GM23338 (cell line): ENCODE data around the gene FLNC. TPM values are rescaled to one million over a fixed set of nuclear protein-coding genes. Genes with fewer than 3 reads are reported as not detected.

Experiments
- ATAC-seq: fragments of 200-7000 bp; cut with Tn5 transposase; 3 replicates; pipeline ENCODE4 v1.9.1; 2020
- DNase-seq: peaks from one replicate; pipeline ENCODE4 v3.0.0-alpha.2; 2015; ENCODE audit warnings: low spot score
- H2AFZ ChIP-seq: fragments of 200-600 bp; sonication (generic); 2 replicates; pipeline ENCODE4 v1.8.0; 2016; ENCODE audit warnings: antibody characterized with exemption, mild to moderate bottlenecking, moderate library complexity
- H3F3A ChIP-seq: fragments of 200-600 bp; sonication (generic); replicated peaks from 2 replicates; pipeline ENCODE4 v1.8.0; 2017; ENCODE audit warnings: antibody characterized with exemption, mixed run types, low read depth
- H3K27ac ChIP-seq: fragments of 200-600 bp; sonication (generic); 2 replicates; pipeline ENCODE4 v1.6.1; 2016; ENCODE audit warnings: low read depth
- H3K27me3 ChIP-seq: fragments of 200-600 bp; sonication (generic); 2 replicates; pipeline ENCODE4 v1.8.0; 2016; ENCODE audit warnings: mild to moderate bottlenecking, mixed run types, moderate library complexity; ENCODE audit not compliant: insufficient read depth
- H3K36me3 ChIP-seq: fragments of 200-600 bp; sonication (generic); 2 replicates; pipeline ENCODE4 v1.8.0; 2016; ENCODE audit warnings: mild to moderate bottlenecking; ENCODE audit not compliant: insufficient read depth
- H3K4me1 ChIP-seq: fragments of 200-600 bp; sonication (generic); 2 replicates; pipeline ENCODE4 v1.8.0; 2016; ENCODE audit warnings: mild to moderate bottlenecking, moderate library complexity; ENCODE audit not compliant: insufficient read depth
- H3K4me2 ChIP-seq: fragments of 200-600 bp; sonication (generic); 2 replicates; pipeline ENCODE4 v1.7.1; 2017; ENCODE audit warnings: mixed run types
- H3K4me3 ChIP-seq: fragments of 200-600 bp; sonication (generic); 2 replicates; pipeline ENCODE4 v1.6.1; 2016; ENCODE audit warnings: mixed run types
- H3K79me2 ChIP-seq: fragments of 200-600 bp; sonication (generic); replicated peaks from 2 replicates; pipeline ENCODE4 v1.8.0; 2017; ENCODE audit warnings: mild to moderate bottlenecking; ENCODE audit not compliant: insufficient read depth
- H3K9me2 ChIP-seq: fragments of 200-600 bp; sonication (generic); 2 replicates; pipeline ENCODE4 v1.8.0; 2017; ENCODE audit not compliant: insufficient read depth
- H4K20me1 ChIP-seq: fragments of 200-600 bp; sonication (generic); replicated peaks from 2 replicates; pipeline ENCODE4 v1.8.0; 2017; ENCODE audit warnings: mild to moderate bottlenecking; ENCODE audit not compliant: insufficient read depth
- H3K27ac Mint-ChIP-seq: 2 replicates; pipeline ENCODE4 v1.8.0; 2020; ENCODE audit warnings: inconsistent platforms, mild to moderate bottlenecking, moderate library complexity, mixed read lengths
- H3K27me3 Mint-ChIP-seq: 3 replicates; pipeline ENCODE4 v1.8.0; 2022; ENCODE audit warnings: low read depth, mild to moderate bottlenecking, moderate library complexity, mixed read lengths, inconsistent platforms; ENCODE audit not compliant: insufficient read depth, poor library complexity
- H3K36me3 Mint-ChIP-seq: 3 replicates; pipeline ENCODE4 v1.8.0; 2021; ENCODE audit warnings: low read depth, mild to moderate bottlenecking, inconsistent platforms, moderate library complexity, mixed read lengths
- H3K4me1 Mint-ChIP-seq: 3 replicates; pipeline ENCODE4 v1.8.0; 2020; ENCODE audit warnings: mild to moderate bottlenecking, inconsistent platforms, mixed read lengths
- H3K4me3 Mint-ChIP-seq: 3 replicates; pipeline ENCODE4 v1.8.0; 2021; ENCODE audit warnings: moderate library complexity, mild to moderate bottlenecking, inconsistent platforms, mixed read lengths
- H3K9me3 Mint-ChIP-seq: 3 replicates; pipeline ENCODE4 v1.8.0; 2020; ENCODE audit warnings: moderate library complexity, mild to moderate bottlenecking, inconsistent platforms, mixed read lengths
- CREB1 ChIP-seq: fragments of 250-450 bp; sonication (Bioruptor Pico); IDR thresholded peaks from 2 replicates; pipeline ENCODE4 v1.5.0; 2020; ENCODE audit warnings: low read depth, mild to moderate bottlenecking, moderate library complexity
- EZH2phosphoT487 ChIP-seq: fragments of 200-600 bp; sonication (generic); IDR thresholded peaks from one replicate; pipeline ENCODE4 v1.8.1; 2018; ENCODE audit warnings: antibody characterized with exemption; ENCODE audit not compliant: unreplicated experiment
- JUNB ChIP-seq: IDR thresholded peaks from one replicate; pipeline ENCODE4 v1.6.1; 2016; ENCODE audit warnings: antibody characterized with exemption; ENCODE audit not compliant: unreplicated experiment
- NANOG ChIP-seq: IDR thresholded peaks from 2 replicates; pipeline ENCODE4 v1.6.1; 2016; ENCODE audit warnings: antibody characterized with exemption, borderline replicate concordance
- POLR2AphosphoS5 ChIP-seq: IDR thresholded peaks from 2 replicates; pipeline ENCODE4 v1.6.1; 2016; ENCODE audit warnings: antibody characterized with exemption, low read depth
- STAT1 ChIP-seq: IDR thresholded peaks from one replicate; pipeline ENCODE4 v1.6.1; 2016; ENCODE audit warnings: antibody characterized with exemption; ENCODE audit not compliant: unreplicated experiment
- ZNF114 ChIP-seq: fragments of 250-450 bp; sonication (Bioruptor Pico); IDR thresholded peaks from 2 replicates; pipeline ENCODE4 v1.5.0; 2020; ENCODE audit warnings: mild to moderate bottlenecking, moderate library complexity
- ZNF331 ChIP-seq: fragments of 250-450 bp; sonication (Bioruptor Pico); IDR thresholded peaks from 2 replicates; pipeline ENCODE4 v1.5.0; 2020; ENCODE audit warnings: low read depth, mild to moderate bottlenecking, moderate library complexity
- polyA plus RNA-seq: library from polyadenylated mRNA; unstranded; fragments of >200 nt; fragmentation: Nextera tagmentation; extraction: Ambion mirVana; gene quantifications from 2 replicates; pipeline ENCODE4 v1.2.1, GENCODE V29; 2016
- total RNA-seq: library from RNA; depleted of rRNA; stranded (reverse); fragments of >200 nt; shearing (Covaris generic); gene quantifications from 2 replicates; pipeline ENCODE4 v1.2.3, GENCODE V29; 2014
- TF ChIP-seq, protein P1 (sequence below), 2 experiments: fragments of 200-600 bp in 1 of 2; sonication (generic) in 1 of 2; conservative IDR thresholded peaks; 2 replicates each; pipeline versions ENCODE4 v1.5.1 to v1.6.1; 2016 to 2017; ENCODE audit warnings: antibody characterized with exemption in 2 of 2, low read depth in 2 of 2, mild to moderate bottlenecking in 2 of 2, moderate library complexity in 1 of 2
- TF ChIP-seq, protein P2 (sequence below): IDR thresholded peaks from one replicate; pipeline ENCODE4 v1.6.1; 2018; ENCODE audit warnings: antibody characterized with exemption; ENCODE audit not compliant: unreplicated experiment
- TF ChIP-seq, protein P3 (sequence below): fragments of 250-450 bp; sonication (Bioruptor Pico); IDR thresholded peaks from 2 replicates; pipeline ENCODE4 v1.5.0; 2020; ENCODE audit warnings: mild to moderate bottlenecking, moderate library complexity

The FLNC gene
- total and polyA plus RNA-seq, 2 experiments from 2014 or later: 0.65 to 11.8 TPM

DNA sequence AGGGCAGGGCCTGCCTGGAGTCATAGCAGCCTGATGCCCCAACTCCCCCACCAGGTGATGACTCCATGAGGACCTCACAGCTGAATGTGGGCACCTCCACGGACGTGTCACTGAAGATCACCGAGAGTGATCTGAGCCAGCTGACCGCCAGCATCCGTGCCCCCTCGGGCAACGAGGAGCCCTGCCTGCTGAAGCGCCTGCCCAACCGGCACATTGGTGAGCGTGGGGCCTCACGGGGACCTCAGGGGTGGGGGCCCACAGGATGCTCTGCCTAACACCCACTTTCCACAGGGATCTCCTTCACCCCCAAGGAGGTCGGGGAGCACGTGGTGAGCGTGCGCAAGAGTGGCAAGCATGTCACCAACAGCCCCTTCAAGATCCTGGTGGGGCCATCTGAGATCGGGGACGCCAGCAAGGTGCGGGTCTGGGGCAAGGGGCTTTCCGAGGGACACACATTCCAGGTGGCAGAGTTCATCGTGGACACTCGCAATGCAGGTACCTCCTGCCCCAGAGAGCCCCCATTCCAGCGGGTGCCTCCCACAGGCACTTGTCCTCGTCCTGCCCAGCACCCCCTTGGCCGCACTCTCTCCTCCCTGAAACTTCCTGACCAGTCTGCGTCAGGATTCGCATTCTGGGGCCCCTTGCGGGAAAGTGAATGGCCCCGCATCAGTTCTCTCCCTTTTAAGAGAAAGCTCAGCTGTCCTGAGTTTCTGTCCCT is 22.5 kb downstream of the FLNC start (continued):
- TF ChIP-seq, protein P1, sequence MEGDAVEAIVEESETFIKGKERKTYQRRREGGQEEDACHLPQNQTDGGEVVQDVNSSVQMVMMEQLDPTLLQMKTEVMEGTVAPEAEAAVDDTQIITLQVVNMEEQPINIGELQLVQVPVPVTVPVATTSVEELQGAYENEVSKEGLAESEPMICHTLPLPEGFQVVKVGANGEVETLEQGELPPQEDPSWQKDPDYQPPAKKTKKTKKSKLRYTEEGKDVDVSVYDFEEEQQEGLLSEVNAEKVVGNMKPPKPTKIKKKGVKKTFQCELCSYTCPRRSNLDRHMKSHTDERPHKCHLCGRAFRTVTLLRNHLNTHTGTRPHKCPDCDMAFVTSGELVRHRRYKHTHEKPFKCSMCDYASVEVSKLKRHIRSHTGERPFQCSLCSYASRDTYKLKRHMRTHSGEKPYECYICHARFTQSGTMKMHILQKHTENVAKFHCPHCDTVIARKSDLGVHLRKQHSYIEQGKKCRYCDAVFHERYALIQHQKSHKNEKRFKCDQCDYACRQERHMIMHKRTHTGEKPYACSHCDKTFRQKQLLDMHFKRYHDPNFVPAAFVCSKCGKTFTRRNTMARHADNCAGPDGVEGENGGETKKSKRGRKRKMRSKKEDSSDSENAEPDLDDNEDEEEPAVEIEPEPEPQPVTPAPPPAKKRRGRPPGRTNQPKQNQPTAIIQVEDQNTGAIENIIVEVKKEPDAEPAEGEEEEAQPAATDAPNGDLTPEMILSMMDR (conservative IDR thresholded peaks at IDR 0.05; ENCODE audit: low read depth in 2 of 2): no peak
- no peak for TF ChIP-seq STAT1
- no peak for TF ChIP-seq JUNB
- TF ChIP-seq, protein P2, sequence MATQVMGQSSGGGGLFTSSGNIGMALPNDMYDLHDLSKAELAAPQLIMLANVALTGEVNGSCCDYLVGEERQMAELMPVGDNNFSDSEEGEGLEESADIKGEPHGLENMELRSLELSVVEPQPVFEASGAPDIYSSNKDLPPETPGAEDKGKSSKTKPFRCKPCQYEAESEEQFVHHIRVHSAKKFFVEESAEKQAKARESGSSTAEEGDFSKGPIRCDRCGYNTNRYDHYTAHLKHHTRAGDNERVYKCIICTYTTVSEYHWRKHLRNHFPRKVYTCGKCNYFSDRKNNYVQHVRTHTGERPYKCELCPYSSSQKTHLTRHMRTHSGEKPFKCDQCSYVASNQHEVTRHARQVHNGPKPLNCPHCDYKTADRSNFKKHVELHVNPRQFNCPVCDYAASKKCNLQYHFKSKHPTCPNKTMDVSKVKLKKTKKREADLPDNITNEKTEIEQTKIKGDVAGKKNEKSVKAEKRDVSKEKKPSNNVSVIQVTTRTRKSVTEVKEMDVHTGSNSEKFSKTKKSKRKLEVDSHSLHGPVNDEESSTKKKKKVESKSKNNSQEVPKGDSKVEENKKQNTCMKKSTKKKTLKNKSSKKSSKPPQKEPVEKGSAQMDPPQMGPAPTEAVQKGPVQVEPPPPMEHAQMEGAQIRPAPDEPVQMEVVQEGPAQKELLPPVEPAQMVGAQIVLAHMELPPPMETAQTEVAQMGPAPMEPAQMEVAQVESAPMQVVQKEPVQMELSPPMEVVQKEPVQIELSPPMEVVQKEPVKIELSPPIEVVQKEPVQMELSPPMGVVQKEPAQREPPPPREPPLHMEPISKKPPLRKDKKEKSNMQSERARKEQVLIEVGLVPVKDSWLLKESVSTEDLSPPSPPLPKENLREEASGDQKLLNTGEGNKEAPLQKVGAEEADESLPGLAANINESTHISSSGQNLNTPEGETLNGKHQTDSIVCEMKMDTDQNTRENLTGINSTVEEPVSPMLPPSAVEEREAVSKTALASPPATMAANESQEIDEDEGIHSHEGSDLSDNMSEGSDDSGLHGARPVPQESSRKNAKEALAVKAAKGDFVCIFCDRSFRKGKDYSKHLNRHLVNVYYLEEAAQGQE: no peak
- TF ChIP-seq ZNF331 (CRISPR knock-in tag): no peak

DNA sequence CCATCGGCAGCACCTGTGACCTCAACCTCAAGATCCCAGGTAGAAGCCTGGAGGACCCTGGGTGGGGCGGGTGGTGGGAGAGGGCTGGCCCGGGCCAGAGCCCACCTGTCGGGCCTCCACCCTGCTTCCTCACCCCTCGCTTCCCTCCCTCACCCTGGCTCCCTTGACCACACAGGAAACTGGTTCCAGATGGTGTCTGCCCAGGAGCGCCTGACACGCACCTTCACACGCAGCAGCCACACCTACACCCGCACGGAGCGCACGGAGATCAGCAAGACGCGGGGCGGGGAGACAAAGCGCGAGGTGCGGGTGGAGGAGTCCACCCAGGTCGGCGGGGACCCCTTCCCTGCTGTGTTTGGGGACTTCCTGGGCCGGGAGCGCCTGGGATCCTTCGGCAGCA is 23.6 kb downstream of the FLNC start:
- Mint-ChIP-seq H3K27me3 (peaks cover 7% of the 10 kb centered on the region), H3K4me1 (no peaks in the 10 kb centered on the region; the same call in 2 of the 3 replicates), H3K9me3 (no peaks in the 10 kb centered on the region), H3K27ac (no peak overlapping the region), H3K36me3 (no peaks in the 10 kb centered on the region), H3K4me3 (no peak overlapping the region)
- Histone ChIP-seq H2AFZ (no peak overlapping the region), H3K79me2 (no peaks in the 10 kb centered on the region), H3K4me3 (no peak overlapping the region), H3K27ac (no peak overlapping the region), H3K4me1 (no peaks in the 10 kb centered on the region), H3K9me2 (no peaks in the 10 kb centered on the region), H3K27me3 (no peaks in the 10 kb centered on the region), H3K36me3 (no peaks in the 10 kb centered on the region), H4K20me1 (no peaks in the 10 kb centered on the region), H3K4me2 (no peak overlapping the region), H3F3A (no peaks in the 10 kb centered on the region)
- DNase-seq (no peak), ATAC-seq (no peak)
- TF ChIP-seq NANOG (no peak), CREB1 (CRISPR knock-in tag) (no peak), JUNB (no peak), ZNF331 (CRISPR knock-in tag) (no peak), POLR2AphosphoS5 (no peak), STAT1 (no peak), ZNF114 (no peak), EZH2phosphoT487 (no peak)
- TF ChIP-seq, protein P3, sequence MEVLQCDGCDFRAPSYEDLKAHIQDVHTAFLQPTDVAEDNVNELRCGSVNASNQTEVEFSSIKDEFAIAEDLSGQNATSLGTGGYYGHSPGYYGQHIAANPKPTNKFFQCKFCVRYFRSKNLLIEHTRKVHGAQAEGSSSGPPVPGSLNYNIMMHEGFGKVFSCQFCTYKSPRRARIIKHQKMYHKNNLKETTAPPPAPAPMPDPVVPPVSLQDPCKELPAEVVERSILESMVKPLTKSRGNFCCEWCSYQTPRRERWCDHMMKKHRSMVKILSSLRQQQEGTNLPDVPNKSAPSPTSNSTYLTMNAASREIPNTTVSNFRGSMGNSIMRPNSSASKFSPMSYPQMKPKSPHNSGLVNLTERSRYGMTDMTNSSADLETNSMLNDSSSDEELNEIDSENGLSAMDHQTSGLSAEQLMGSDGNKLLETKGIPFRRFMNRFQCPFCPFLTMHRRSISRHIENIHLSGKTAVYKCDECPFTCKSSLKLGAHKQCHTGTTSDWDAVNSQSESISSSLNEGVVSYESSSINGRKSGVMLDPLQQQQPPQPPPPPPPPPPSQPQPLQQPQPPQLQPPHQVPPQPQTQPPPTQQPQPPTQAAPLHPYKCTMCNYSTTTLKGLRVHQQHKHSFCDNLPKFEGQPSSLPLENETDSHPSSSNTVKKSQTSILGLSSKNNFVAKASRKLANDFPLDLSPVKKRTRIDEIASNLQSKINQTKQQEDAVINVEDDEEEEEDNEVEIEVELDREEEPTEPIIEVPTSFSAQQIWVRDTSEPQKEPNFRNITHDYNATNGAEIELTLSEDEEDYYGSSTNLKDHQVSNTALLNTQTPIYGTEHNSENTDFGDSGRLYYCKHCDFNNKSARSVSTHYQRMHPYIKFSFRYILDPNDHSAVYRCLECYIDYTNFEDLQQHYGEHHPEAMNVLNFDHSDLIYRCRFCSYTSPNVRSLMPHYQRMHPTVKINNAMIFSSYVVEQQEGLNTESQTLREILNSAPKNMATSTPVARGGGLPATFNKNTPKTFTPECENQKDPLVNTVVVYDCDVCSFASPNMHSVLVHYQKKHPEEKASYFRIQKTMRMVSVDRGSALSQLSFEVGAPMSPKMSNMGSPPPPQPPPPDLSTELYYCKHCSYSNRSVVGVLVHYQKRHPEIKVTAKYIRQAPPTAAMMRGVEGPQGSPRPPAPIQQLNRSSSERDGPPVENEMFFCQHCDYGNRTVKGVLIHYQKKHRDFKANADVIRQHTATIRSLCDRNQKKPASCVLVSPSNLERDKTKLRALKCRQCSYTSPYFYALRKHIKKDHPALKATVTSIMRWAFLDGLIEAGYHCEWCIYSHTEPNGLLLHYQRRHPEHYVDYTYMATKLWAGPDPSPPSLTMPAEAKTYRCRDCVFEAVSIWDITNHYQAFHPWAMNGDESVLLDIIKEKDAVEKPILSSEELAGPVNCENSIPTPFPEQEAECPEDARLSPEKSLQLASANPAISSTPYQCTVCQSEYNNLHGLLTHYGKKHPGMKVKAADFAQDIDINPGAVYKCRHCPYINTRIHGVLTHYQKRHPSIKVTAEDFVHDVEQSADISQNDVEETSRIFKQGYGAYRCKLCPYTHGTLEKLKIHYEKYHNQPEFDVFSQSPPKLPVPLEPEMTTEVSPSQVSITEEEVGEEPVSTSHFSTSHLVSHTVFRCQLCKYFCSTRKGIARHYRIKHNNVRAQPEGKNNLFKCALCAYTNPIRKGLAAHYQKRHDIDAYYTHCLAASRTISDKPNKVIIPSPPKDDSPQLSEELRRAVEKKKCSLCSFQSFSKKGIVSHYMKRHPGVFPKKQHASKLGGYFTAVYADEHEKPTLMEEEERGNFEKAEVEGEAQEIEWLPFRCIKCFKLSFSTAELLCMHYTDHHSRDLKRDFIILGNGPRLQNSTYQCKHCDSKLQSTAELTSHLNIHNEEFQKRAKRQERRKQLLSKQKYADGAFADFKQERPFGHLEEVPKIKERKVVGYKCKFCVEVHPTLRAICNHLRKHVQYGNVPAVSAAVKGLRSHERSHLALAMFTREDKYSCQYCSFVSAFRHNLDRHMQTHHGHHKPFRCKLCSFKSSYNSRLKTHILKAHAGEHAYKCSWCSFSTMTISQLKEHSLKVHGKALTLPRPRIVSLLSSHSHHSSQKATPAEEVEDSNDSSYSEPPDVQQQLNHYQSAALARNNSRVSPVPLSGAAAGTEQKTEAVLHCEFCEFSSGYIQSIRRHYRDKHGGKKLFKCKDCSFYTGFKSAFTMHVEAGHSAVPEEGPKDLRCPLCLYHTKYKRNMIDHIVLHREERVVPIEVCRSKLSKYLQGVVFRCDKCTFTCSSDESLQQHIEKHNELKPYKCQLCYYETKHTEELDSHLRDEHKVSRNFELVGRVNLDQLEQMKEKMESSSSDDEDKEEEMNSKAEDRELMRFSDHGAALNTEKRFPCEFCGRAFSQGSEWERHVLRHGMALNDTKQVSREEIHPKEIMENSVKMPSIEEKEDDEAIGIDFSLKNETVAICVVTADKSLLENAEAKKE: no peak
